CD4-positive, alpha-beta T cell treated with Interleukin-17A for 4 hours (primary cell): Measurements from ENCODE around the gene NT5DC3.

ENCODE experiments used
- DNase-seq: peaks from one replicate; pipeline ENCODE4 v3.0.0-alpha.2; 2020; ENCODE audit warnings: mixed read lengths

The NT5DC3 gene

DNA sequence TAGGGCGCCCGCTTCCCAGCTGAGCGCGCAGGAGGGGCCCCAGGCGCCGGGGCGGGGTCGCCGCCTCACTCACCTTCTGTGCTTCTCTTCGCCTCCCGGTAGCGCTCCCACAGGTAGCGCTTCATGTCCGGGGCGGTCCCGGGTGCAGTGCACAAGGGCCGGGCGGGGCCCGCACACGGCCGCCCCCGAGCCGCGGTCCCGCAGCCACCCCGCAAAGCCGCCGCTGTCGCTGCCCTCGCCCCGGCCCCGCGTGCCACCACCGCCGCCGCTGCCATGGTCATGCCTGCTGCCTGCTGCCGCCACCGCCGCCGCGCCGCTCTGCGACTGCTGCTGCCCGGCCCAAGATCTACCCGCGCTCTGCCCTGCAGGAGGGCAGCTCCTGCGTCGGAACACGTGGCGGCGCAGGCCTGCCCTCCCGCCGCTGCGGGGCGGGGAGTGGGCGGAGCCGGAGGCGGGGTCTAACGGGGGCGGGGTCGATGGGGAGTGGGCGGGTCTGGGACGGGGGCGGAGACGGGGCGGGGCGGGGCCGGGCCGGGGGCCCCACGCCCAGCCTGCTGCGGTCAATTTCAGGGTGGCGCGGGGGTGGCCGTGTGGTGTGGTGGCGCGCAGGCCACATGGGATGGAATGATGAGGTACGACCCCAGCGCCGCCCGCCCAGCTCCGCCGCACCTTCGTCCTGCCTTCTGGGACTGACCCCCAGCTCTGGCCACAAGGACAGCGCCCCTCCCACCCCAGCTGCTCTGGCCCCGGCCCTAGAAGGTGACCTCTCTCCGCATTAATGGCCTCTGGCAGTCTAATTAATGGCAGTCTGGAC is at the start of gene NT5DC3:
TSS of gene NT5DC3 (minus strand) at position 359 of the 814 bp plus-strand sequence. CDS start at position 281, 78 bp downstream.
- peak; percentile 82 for DNase-seq

DNA sequence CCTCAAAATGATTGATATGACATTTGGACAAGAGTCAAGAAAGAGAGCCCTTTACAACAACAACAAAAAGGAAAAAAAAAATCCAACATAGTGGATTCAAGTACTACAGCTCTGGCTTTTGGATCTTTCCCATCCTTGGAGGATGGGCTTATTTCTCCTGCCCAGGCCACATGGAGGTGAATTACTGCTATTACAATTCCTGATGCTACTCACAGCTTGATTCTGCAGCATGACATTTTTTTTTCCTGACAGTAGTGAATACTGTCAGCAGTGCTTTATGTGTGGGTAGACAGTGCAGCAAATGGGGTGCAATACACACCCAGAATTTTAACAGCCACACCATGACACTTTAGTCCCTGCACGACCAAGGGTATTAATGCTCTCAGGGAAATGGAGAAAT is 46.7 kb upstream of the NT5DC3 start:
- DNase-seq = no peak

DNA sequence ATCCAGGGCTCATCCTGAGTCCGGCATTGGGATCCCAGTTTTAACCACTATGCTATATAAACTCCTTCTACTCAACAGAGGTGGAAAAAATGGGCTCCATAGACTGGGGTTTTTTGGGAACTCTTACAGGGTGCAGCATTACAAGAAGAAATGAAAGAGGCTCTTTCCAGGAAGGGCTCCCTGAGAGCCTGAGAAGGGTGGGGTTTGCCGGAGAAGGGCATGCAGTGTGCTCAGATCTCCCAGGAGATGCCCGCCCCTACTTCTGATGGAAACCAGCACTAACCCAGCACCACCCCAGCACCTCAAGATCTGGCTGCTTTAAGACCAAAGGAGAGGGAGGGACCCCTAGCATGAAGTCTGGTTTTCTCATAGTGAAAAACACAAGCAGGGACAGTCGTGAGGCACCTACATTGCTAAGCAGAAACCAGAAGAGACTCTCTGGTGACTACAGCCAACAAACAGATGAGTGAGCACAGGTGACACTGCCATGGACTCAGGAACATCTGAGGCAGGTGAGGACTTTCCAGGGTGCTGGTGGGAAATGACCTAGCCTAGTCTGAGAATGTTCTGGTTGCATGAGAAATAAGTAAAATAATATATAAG is 45.3 kb upstream of the NT5DC3 start:
- DNase-seq = no peak

DNA sequence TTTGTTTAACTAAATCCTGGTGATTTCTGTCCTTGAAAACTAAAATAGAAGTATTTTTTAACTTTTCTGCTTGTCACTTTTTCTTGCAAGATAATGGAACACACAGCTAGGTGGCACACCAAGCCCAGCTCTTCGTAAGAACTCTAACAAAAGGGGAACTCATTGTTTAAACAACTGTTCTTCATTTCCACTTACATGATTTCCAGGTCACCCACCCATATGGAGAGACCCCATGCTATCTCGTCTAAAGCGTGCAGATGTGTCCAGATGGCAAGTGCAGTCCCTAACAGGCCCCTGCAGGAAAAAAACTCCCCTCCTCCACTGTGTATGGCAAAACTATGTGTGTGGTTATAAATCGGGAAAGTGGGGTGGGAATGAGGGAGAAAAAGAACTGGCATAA is 43.3 kb upstream of the NT5DC3 start:
- peak; percentile 56 for DNase-seq

DNA sequence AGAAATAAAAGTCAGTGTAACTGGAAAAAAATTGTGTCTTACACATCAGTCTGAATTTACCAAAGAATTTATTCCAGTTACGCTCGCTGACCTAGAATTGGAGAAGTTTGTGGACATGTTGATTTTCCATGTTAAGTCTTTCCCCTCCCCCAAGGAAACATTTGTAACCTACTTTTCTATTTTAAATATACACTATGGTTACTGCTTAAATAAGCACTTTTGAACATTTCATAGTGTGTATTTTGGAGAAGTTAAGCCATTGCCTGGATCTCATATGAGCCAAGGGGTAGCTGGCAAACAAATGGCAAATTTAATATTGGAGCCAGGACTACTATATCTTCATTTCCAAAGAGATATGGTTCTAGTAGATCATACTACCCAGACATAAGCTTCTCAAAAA is 42.9 kb upstream of the NT5DC3 start:
- DNase-seq = no peak

DNA sequence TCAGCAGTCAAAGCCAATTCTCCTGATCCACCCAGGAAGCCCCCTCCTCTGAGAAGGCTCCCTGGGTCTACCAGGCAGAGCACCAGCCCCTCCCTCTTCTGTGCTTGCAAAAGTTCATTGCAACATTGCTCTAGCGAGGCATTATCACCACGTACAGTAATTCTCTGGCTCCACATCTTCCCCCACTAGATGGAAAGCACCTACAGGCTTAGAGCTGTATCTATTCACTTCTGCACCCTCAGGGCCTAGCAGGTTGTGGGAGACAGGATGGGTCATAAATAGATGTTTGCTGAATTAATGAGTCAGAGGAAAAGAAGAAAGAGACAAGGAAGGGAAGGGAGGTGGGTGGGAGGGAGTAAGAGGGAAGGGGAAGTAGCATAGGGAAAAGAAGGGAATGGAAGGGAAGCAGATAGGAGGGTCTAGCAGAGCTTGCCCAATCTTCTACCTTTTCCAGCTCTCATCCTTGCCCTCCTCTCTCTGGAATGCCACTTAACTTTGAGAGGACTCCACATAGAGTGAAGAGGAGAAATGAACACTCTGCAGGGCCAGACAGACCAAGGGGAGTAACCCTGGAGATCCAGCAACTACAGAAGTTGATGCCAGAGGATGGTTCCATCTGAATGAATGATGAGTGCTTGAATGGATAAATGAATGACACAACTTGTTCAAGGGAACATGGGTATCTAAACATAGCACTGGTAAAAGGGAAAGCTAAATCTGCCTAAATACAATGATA is 42.0 kb upstream of the NT5DC3 start:
- no peak for DNase-seq

DNA sequence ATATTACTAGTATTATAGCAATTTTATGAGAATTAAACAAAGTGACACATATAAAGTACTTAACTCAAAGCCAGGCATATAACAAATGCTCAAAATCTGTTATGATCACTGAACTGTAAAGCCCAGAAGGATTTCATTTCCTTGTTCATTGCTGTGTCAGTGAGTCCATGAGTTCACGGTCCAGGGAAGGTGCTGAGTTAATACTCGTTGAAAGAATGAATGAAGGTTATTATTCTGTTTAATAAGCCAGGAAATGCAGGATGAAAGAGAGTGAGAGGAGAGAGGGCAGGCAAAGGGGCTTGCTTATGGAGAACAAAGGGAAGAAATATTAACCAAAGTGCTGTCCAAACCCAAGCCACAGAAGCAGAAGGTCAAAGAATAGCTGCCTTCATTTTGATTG is 40.2 kb upstream of the NT5DC3 start:
- DNase-seq = no peak

DNA sequence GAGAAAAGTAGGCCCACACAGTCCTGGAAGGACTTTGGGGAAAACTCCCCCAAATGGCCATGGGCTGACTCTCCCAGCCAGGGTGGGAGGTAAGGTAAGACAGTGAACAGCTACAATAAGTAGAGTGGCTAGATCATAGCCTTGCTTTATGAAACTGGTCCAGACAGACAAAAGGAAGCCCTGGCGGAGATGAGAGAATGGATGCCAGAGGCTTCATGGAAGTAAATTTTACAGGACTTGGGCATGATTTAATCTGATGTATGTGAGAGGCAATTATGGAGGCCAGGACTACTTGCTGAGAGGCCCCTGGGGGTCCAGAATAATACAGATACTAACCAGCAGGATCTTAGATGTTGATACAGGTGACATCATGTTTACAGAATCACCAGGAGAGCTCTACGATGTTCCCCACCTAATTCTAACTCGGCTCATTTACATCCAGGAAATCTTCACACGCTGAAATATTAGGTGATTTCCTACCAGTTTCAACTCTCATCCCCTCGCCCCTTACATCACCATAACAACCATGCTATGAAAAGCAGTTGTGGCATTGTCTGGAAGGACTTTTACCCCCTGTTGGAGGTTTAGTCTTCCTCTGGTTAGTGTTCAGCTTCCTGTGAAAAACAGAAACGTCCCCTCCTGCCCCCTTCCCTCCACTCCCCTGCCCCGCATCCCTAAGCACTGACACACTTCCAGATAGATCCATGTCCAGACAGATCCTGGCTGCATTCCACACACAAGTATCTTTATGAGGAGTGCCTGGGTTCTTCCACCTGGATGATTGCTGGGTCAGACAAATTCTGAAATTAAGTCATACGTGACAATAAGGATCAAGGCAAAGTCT is 39.5 kb upstream of the NT5DC3 start:
- DNase-seq = no peak

DNA sequence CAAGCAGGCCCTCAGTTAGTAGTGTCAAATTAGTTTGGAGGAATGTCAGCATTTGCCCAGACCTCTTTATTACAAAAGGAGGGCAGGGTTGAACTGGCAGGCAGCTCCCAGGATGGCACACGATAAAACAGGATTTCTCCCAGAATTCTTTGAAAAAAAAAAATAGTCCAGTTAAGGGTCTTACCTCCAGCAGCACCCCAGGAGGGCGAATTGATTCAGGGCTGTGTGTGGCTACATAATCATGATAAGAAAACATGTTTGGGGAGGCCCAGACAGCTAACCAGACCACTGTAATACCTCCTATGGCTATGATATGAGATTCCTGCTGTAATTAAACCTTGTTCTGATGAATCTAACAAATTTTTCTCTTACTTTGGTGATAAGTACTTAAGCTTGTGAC is 38.8 kb upstream of the NT5DC3 start:
- no peak for DNase-seq

DNA sequence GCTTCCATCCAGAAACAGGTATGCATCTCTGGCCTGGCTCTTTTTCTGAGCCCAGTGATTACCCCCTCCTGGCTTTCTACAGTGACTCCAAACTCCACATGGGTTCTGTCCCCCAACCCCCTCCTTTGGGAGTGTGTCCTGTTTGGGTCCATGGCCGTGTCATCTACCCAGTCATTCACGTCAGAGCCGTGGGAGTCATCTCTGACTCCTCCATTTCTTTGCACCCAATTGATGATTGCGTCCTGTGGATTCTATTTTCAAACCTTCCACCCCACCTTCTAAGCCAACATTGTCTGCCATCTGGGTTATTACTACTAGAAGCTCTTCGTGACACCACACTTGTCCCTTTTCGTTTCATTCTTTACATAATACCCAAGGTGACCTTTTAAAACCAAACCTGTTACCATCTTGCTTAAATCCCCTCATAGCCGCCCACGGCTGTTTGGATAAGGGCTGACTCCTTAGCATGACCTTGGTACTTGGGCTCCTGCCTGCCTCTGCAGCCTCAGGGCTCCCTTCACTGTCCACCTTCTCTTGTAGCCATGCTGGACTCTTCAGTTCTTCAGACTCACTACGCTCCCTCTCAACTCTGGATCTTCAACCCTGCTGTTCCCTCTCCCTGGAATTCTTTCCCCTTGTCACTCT is 38.1 kb upstream of the NT5DC3 start:
- no peak for DNase-seq

DNA sequence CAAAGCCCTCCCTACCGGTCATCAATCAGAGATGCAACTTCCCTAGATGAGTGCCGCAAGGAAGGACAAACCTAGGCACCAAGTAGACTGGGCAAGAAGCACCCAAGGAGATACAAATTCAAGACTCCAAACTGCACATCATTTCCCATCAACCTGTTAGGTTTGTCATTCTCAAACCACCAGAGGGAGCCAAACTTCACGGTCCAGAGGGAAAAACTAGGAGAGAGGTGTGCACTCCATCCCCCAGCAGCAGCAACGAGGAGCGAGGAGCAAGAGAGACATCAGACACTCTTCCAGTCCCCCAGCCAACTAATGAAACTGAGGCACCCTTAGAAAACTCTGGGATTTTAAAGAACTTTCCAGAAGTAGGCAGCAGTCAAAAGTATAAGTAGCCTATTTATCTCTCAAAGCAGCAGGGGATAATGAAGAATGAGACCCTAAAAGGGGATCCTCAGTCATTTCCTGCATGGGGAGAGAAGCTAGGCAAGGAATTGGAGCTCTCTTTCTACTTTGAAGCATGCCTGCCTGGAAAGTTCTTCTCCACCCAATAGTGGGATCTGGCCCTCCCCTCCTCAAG is 37.0 kb upstream of the NT5DC3 start:
- peak; percentile 67 for DNase-seq

DNA sequence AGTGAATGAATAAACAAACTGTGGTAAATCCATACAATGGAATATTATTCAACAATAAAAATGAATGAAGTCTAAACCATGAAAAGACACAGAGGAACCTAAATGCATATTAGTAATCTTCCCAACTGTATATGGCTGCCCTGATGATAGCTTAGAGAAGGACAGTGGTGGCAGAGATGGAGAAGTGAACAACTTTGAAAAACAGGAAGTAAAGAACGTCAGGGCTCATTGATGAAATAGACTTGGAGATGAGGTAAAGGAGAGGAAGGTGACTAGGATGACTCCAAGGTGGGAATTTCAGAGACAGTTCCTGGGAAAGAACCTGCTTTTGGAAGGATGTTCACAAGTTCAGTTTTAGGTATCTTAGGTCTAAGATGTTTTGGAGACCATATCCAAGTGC is 36.3 kb upstream of the NT5DC3 start:
- DNase-seq = no peak

DNA sequence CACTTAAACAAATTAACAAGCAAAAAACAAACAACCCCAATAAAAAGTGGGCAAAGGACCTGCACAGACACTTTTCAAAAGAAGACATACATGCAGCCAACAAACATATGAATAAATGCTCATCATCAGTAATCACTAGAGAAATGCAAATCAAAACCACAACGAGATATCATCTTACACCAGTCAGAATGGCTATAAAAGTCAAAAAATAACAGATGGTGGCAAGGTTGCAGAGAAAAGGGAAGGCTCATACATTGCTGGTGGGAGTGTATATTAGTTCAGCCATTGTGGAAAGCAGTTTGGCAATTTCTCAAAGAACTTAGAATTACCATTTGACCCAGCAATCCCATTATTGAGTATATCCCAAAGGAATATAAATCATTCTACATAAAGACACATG is 34.6 kb upstream of the NT5DC3 start:
- DNase-seq = no peak

DNA sequence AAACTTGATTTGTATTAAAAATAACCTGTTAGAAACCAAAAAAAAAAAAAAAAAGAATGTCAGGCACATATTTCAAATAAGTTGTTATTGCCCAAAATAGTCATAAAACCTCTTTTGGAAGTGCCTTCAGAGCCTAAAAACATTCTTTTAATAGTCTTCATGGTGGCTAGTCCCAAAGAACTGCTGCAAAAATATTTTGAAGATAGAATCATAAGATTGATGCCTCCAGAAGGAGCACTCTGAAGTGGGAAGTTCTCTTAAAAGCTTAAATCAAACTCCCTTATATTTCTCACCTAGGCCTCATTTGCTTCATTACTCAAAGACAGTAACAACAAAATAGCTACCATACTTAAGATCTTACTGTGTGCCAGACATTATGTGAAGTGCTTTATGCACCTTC is 27.2 kb upstream of the NT5DC3 start:
- no peak for DNase-seq

DNA sequence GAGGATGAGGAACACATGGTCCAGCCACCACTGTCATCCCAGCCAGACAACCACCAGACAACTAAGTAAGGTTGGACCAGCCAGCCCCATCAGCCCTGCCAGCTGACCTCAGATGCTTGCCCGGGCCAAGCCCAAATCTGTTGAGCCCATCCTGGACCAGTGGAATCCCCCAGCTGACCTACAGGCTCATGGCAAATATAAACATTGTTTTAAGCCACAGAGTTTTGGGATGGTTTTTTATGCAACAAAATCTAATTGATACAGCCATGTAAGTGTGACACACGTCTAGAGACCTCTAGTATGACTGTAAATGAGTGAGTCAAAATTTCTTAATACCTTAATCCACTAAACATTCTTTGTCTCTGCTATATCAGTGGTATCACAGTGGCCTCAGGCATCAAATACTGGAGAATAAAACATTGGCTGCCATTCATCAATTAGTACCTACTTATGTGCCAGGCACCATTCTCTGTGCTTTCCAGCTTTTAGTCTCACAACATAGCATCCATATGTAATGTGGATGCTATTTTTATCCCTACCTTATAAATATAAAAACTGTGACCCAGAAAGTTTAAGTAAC is 24.2 kb upstream of the NT5DC3 start:
- no peak for DNase-seq

DNA sequence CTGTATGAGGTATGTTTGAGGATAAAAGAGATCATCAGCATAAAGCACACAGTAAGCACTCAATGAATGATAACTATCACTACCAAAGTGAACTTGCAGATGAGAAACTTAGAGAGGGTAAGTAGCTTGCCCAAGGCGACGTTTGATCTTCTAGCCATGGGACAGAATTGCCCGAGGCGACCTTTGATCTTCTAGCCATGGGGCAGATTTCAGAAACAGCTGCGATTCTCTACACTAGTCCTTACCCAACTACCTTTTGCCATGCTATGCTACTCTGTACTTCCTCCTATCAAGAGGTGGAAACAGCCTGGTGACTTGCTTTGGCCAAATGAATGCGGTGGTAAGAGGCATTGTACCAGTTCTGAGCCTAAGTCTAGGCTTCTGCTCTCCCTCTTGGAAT is 23.7 kb upstream of the NT5DC3 start:
- no peak for DNase-seq

DNA sequence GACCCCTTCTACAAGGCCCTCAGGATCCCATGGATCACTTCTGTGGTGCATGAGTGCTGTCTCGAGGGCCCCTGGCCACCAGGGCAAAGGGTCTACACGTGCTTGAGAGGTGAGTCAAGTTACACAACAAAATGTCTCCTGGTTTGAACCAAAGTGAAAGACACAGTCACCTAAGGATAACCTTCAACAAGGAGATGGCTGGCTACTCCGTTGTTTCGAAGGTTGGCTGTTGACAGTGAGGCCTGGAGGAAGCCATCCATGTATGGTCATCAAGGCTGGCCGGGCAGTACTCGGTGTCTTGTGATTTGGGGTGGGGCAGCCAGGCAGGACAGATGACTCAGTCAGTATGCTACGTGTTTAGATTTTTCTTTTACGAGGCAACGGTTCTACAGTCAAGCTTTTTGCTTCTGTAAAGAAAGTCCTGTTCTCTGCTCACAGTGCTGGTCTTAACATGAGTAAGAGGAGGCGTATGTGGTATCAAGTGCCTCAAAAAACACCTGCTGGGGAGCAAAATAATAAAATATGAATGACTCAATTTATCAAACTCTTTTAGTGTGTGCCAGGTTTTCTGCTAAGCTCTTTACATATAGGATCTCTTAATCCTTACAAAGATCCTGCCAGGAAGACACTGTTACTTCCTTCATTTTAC is 18.0 kb upstream of the NT5DC3 start:
- DNase-seq = no peak

DNA sequence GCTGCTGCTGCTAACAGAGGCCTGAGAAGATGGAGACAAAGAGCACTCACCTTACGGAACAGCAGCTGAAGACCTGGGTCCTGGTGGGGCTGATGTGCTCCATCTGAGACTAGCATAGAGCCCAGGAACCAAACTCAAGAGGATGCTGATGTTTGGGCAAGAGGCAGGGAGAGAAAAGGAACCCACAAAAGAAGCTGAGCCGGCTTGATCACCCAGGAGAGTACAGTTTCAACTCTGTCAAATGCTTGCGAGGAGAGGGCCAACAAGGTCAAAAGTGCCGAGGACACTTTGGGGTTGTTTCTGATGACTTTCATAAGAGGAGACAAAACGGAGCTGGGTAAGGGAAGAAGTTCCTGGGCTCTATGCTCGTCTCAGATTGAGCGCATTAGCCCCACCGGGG is 17.3 kb upstream of the NT5DC3 start:
- DNase-seq = no peak

DNA sequence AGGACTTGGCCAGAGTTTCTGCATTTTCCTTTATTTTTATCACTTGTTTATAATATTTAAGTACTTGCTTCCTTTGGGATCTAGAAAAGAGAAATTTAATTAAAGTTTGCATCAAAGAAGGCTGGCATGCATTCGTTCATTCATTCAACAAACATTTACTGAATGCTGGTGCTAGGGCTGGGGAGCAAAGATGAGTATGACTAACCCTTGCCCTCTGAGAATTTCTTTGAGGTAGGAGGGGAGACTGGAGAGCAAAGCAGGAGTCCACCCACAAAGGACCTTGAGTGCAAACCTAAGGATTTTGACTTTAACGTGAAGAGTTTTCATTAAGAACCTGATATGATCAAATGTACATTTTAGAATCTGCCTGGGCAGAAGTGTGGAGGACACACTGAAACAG is 16.1 kb upstream of the NT5DC3 start:
- DNase-seq = no peak

DNA sequence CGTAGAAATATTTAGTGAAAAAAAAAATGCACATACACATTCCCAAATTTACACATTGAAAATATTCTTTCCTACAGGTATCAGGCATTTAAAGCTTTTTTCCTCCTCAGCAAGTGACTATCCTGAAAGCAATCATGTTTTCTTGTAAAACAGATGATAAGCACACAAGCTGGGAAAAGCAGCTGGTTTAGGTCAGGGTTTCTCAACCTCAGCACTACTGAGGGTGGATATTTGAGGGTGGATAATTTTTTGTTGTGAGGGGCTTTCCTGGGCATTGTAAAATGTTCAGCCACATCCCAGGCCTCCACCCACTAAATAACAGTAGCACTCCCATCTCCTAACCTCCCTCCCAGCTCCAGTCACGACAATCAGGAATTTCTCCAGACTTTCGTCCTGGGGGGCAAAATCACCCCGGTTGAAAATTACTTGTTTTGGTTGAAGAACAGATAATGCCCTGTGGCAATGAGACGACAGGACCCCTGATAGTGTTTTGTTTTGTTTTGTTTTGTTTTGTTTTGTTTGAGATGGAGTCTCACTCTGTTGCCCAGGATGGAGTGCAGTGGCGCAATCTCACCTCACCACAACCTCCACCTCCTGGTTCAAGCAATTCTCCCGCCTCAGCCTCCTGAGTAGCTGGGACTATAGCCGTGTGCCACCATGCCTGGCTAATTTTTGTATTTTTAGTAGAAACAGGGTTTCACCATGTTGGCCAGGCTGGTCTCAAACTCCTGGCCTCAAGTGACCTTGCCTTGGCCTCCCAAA is 15.0 kb upstream of the NT5DC3 start:
- no peak for DNase-seq
